Lower leg skin (tissue), 3 donors: ENCODE results near the gene PCDHGA4.

Experiments used
- CTCF ChIP-seq, 3 donors: fragments of 450-650 bp; IDR thresholded peaks; one replicate each; pipeline ENCODE4 v1.5.1; 2016; ENCODE audit warnings: antibody characterized with exemption in 3 of 3, mild to moderate bottlenecking in 3 of 3, moderate library complexity in 2 of 3
- POLR2A ChIP-seq, 2 donors: fragments of 450-650 bp; IDR thresholded peaks; one replicate each; pipeline ENCODE4 v1.6.1; 2016 to 2017; ENCODE audit warnings: antibody characterized with exemption in 2 of 2, mild to moderate bottlenecking in 1 of 2, moderate library complexity in 1 of 2

- no peak for TF ChIP-seq CTCF (IDR thresholded peaks at IDR 0.05)
- TF ChIP-seq POLR2A (IDR thresholded peaks at IDR 0.05): no peak
Measured at GRCh38 chr5:141374627-141375026, 19.8 kb downstream of the PCDHGA4 start.
